ENCODE data around the gene MITF.

The MITF gene

DNA sequence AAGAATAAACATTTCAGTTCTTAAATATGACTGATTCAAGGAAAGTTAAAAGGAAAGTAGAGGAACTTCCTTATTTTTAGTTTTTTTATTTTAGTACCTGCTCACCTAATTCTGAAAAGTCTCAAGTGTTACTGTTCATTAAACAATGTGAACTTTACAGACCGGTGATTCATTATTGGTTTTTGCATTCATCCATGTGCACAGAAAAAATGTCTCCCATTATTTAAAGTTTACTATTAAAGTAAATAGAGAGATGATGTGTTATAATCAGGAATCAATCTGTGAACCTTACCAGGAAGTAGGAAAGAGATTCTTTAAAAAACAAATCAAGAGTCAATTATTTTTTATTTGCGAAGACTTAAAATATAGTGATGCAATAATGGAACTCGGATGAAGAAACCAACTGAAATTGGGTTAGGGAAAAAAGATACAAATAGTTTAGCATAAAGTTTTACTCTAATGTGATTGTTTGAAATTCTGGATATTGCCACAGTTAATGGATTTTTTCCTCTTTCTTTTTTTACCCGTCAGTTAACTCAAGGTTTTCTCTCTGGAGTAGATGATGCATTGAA, 140.9 kb downstream of the MITF start:
- no peak for DNase-seq (ENCODE audit: low read depth in 1 of 2, low spot score in 1 of 2)
- TF ChIP-seq GABPA (IDR thresholded peaks at IDR 0.05; ENCODE audit: low read depth): no peak
- TF ChIP-seq SPI1 (IDR thresholded peaks at IDR 0.05; ENCODE audit: borderline replicate concordance, low read depth): no peak
- TF ChIP-seq, protein P1, sequence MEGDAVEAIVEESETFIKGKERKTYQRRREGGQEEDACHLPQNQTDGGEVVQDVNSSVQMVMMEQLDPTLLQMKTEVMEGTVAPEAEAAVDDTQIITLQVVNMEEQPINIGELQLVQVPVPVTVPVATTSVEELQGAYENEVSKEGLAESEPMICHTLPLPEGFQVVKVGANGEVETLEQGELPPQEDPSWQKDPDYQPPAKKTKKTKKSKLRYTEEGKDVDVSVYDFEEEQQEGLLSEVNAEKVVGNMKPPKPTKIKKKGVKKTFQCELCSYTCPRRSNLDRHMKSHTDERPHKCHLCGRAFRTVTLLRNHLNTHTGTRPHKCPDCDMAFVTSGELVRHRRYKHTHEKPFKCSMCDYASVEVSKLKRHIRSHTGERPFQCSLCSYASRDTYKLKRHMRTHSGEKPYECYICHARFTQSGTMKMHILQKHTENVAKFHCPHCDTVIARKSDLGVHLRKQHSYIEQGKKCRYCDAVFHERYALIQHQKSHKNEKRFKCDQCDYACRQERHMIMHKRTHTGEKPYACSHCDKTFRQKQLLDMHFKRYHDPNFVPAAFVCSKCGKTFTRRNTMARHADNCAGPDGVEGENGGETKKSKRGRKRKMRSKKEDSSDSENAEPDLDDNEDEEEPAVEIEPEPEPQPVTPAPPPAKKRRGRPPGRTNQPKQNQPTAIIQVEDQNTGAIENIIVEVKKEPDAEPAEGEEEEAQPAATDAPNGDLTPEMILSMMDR (IDR thresholded peaks at IDR 0.05; ENCODE audit: insufficient read depth, low read length): no peak
- TF ChIP-seq POLR2AphosphoS5 (IDR thresholded peaks at IDR 0.05; ENCODE audit: low read depth): no peak
- TF ChIP-seq, protein P2, sequence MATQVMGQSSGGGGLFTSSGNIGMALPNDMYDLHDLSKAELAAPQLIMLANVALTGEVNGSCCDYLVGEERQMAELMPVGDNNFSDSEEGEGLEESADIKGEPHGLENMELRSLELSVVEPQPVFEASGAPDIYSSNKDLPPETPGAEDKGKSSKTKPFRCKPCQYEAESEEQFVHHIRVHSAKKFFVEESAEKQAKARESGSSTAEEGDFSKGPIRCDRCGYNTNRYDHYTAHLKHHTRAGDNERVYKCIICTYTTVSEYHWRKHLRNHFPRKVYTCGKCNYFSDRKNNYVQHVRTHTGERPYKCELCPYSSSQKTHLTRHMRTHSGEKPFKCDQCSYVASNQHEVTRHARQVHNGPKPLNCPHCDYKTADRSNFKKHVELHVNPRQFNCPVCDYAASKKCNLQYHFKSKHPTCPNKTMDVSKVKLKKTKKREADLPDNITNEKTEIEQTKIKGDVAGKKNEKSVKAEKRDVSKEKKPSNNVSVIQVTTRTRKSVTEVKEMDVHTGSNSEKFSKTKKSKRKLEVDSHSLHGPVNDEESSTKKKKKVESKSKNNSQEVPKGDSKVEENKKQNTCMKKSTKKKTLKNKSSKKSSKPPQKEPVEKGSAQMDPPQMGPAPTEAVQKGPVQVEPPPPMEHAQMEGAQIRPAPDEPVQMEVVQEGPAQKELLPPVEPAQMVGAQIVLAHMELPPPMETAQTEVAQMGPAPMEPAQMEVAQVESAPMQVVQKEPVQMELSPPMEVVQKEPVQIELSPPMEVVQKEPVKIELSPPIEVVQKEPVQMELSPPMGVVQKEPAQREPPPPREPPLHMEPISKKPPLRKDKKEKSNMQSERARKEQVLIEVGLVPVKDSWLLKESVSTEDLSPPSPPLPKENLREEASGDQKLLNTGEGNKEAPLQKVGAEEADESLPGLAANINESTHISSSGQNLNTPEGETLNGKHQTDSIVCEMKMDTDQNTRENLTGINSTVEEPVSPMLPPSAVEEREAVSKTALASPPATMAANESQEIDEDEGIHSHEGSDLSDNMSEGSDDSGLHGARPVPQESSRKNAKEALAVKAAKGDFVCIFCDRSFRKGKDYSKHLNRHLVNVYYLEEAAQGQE (IDR thresholded peaks at IDR 0.05; ENCODE audit: insufficient replicate concordance, low read depth): no peak
- no peak overlapping the region for H3K4me3 ChIP-seq (replicated peaks; ENCODE audit: insufficient read depth, low read length)
- no peak overlapping the region for H3K27ac ChIP-seq (replicated peaks)
- no peaks in the 10 kb centered on the region for H3K27me3 ChIP-seq (ENCODE audit: insufficient read depth, poor library complexity, severe bottlenecking)

DNA sequence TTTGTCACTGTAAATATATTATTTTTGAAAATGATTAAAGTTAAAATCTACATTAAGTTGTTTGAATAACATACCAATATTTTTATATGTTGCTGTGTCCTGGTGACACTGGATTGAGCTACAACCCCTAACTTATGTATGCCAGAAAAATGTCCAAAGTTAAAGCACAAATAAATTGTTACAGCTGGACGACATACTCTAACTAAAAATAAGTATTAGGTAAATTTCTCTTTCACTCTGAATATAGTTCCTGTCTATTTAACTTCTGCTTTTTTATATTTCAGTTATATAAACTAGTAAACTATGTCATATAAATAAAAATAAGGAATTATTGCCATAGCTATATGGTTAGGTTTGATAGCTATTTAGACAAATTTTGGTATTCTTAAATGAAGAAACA, 141.8 kb downstream of the MITF start:
- DNase-seq (ENCODE audit: low read depth in 1 of 2, low spot score in 1 of 2): no peak
- Histone ChIP-seq H3K27ac (replicated peaks) (no peak overlapping the region), H3K4me3 (replicated peaks; ENCODE audit: insufficient read depth, low read length) (no peak overlapping the region), H3K27me3 (ENCODE audit: insufficient read depth, poor library complexity, severe bottlenecking) (no peaks in the 10 kb centered on the region)
- TF ChIP-seq SPI1 (IDR thresholded peaks at IDR 0.05; ENCODE audit: borderline replicate concordance, low read depth): no peak
- TF ChIP-seq, protein P2 (IDR thresholded peaks at IDR 0.05; ENCODE audit: insufficient replicate concordance, low read depth): no peak
- no peak for TF ChIP-seq POLR2AphosphoS5 (IDR thresholded peaks at IDR 0.05; ENCODE audit: low read depth)

DNA sequence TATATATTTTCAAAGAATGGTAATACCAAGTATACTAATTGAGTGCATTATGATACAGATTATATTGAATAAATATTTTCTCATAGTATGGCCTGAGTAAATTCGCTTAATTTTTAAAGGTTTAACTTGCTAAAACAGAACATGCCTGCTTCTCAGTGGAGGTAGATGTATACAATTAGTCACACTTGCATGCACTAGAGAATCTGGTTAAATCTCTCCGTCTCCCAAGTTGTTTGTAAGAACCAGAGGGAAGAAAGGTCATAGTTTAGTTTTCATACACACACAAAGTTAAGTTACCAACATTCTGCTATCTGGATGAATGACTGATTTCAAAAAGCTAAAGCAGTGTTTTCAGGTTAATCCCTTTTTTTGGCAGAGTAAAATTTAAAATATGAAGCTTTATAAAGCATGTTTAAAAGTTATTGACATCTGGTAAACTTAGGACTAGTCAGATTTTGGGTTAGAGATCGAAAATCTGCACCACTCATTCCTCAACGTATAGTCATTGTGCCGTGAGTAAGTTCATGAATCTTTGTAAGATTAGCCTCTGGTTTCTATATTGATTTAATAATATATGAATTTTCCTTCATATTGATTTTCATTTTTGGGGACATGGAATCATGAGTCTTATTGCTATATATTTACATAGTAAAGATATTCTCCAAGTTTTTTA, 142.6 kb downstream of the MITF start:
- H3K27ac ChIP-seq (replicated peaks): no peak overlapping the region
- no peaks in the 10 kb centered on the region for H3K27me3 ChIP-seq (ENCODE audit: insufficient read depth, poor library complexity, severe bottlenecking)
- no peak for DNase-seq (ENCODE audit: low read depth in 1 of 2, low spot score in 1 of 2)
- TF ChIP-seq, protein P1 (IDR thresholded peaks at IDR 0.05; ENCODE audit: insufficient read depth, low read length): no peak
- no peak for TF ChIP-seq GABPA (IDR thresholded peaks at IDR 0.05; ENCODE audit: low read depth)
- TF ChIP-seq SPI1 (IDR thresholded peaks at IDR 0.05; ENCODE audit: borderline replicate concordance, low read depth): no peak
- TF ChIP-seq POLR2AphosphoS5 (IDR thresholded peaks at IDR 0.05; ENCODE audit: low read depth): no peak
- TF ChIP-seq, protein P2 (IDR thresholded peaks at IDR 0.05; ENCODE audit: insufficient replicate concordance, low read depth): no peak
- no peak overlapping the region for H3K4me3 ChIP-seq (replicated peaks; ENCODE audit: insufficient read depth, low read length)
